Endodermal cell (in vitro differentiated cells): ENCODE data around the gene XIRP2. TPM values are rescaled to one million over a fixed set of nuclear protein-coding genes. Genes with fewer than 3 reads are reported as not detected.
A peak's percentile ranks its signal among the peaks of the same experiment; 100 is the strongest.

Source experiments
- DNase-seq: peaks from one replicate; pipeline ENCODE4 v3.0.0-alpha.2; 2017
- H3K27ac ChIP-seq: 2 replicates; pipeline ENCODE4 v1.5.1; 2013; ENCODE audit warnings: mild to moderate bottlenecking, low read depth, low read length, moderate library complexity
- H3K27me3 ChIP-seq: 2 replicates; pipeline ENCODE4 v1.6.1; 2013; ENCODE audit warnings: mild to moderate bottlenecking, low read length, moderate library complexity; ENCODE audit not compliant: insufficient read depth, control insufficient read depth, poor library complexity, severe bottlenecking
- H3K36me3 ChIP-seq: 2 replicates; pipeline ENCODE4 v1.7.0; 2013; ENCODE audit warnings: mild to moderate bottlenecking, low read length, moderate library complexity; ENCODE audit not compliant: control insufficient read depth, insufficient read depth
- H3K4me1 ChIP-seq: one replicate; pipeline ENCODE4 v1.7.0; 2013; ENCODE audit warnings: low read length; ENCODE audit not compliant: control insufficient read depth, insufficient read depth
- H3K4me3 ChIP-seq: 2 replicates; pipeline ENCODE4 v1.5.1; 2013; ENCODE audit warnings: mild to moderate bottlenecking, low read length, moderate library complexity
- H3K9ac ChIP-seq: 2 replicates; pipeline ENCODE4 v1.6.1; 2013; ENCODE audit warnings: mild to moderate bottlenecking, low read length, moderate library complexity; ENCODE audit not compliant: poor library complexity, severe bottlenecking; ENCODE audit errors: extremely low read depth
- H3K9me3 ChIP-seq: 2 replicates; pipeline ENCODE4 v1.6.1; 2013; ENCODE audit warnings: mild to moderate bottlenecking, low read length, moderate library complexity; ENCODE audit not compliant: control insufficient read depth
- H3K27ac Mint-ChIP-seq: 2 replicates; pipeline ENCODE4 v1.8.0; 2020; ENCODE audit warnings: mixed read lengths
- H3K27me3 Mint-ChIP-seq: 2 replicates; pipeline ENCODE4 v1.8.0; 2021; ENCODE audit warnings: mild to moderate bottlenecking, mixed read lengths; ENCODE audit not compliant: insufficient read depth
- H3K36me3 Mint-ChIP-seq: 2 replicates; pipeline ENCODE4 v1.8.0; 2020; ENCODE audit warnings: low read depth, mixed read lengths
- H3K4me1 Mint-ChIP-seq: 2 replicates; pipeline ENCODE4 v1.8.0; 2020; ENCODE audit warnings: mixed read lengths
- H3K4me3 Mint-ChIP-seq: 2 replicates; pipeline ENCODE4 v1.8.0; 2020; ENCODE audit warnings: mild to moderate bottlenecking, moderate library complexity, mixed read lengths
- H3K9me3 Mint-ChIP-seq: 2 replicates; pipeline ENCODE4 v1.8.0; 2020; ENCODE audit warnings: mild to moderate bottlenecking, mixed read lengths
- CTCF ChIP-seq: fragments of 200-600 bp; sonication (generic); conservative IDR thresholded peaks from 2 replicates; pipeline ENCODE4 v1.5.0; 2021; ENCODE audit warnings: antibody characterized with exemption, mild to moderate bottlenecking
- WGBS, 2 experiments: methylation state at CpG; one replicate each; pipeline versions ENCODE4 v1.1.5 to v1.1.7; 2013; ENCODE audit warnings: missing lambda C conversion rate in 2 of 2, mixed read lengths in 1 of 2; ENCODE audit not compliant: insufficient coverage in 1 of 2, insufficient read length in 1 of 2; 5-methylcytosine and 5-hydroxymethylcytosine counted together
- total RNA-seq, 2 donors: library from RNA; stranded (reverse); fragmentation: NEBNext Ultra II Directional in 1 of 2; extraction: Animal tissue kit (Norgen Biotek cat#: 25700) in 1 of 2; gene quantifications; 2 replicates in 1 of 2; 3 replicates in 1 of 2; pipeline ENCODE4 v1.2.1, GENCODE V29; 2021

Gene XIRP2
- total RNA-seq, 2 donors from 2014 or later, result not detected

- no peaks in the 10 kb centered on the region for H3K27me3 Mint-ChIP-seq
Measured at GRCh38 chr2:166961933-166962332, 73.7 kb downstream of the XIRP2 start.

GRCh38 chr2:166969486-166969885, 81.2 kb downstream of the XIRP2 start:
- Mint-ChIP-seq H3K4me3 (no peak overlapping the region), H3K36me3 (no peaks in the 10 kb centered on the region), H3K9me3 (no peaks in the 10 kb centered on the region), H3K4me1 (peaks cover 20% of the 10 kb centered on the region), H3K27ac (no peak overlapping the region), H3K27me3 (no peaks in the 10 kb centered on the region)
- Histone ChIP-seq H3K27ac (no peak overlapping the region), H3K4me1 (no peaks in the 10 kb centered on the region), H3K9ac (no peak overlapping the region), H3K27me3 (no peaks in the 10 kb centered on the region), H3K36me3 (no peaks in the 10 kb centered on the region), H3K4me3 (no peak overlapping the region), H3K9me3 (no peaks in the 10 kb centered on the region)
- no peak for TF ChIP-seq CTCF
- 92% methylated on average over 1 of the region's 2 CpGs; no CpG with 5 or more reads in 1 of the 2 experiments for WGBS, 2 experiments
- no peak for DNase-seq

More at GRCh38 chr2:166961933-166962332, 73.7 kb downstream of the XIRP2 start:
- Mint-ChIP-seq H3K36me3 (no peaks in the 10 kb centered on the region), H3K4me3 (no peak overlapping the region), H3K4me1 (no peaks in the 10 kb centered on the region), H3K27ac (no peak overlapping the region), H3K9me3 (no peaks in the 10 kb centered on the region)
- H3K36me3 ChIP-seq, result no peaks in the 10 kb centered on the region
- H3K9ac ChIP-seq, result no peak overlapping the region
- DNase-seq, result no peak
- no peaks in the 10 kb centered on the region for H3K9me3 ChIP-seq
- WGBS, 2 experiments, result 89 to 100% methylated on average over 1 of the region's 1 CpG
- no peaks in the 10 kb centered on the region for H3K4me1 ChIP-seq
- no peak overlapping the region for H3K4me3 ChIP-seq
- no peak overlapping the region for H3K27ac ChIP-seq
- TF ChIP-seq CTCF, result no peak
- H3K27me3 ChIP-seq, result no peaks in the 10 kb centered on the region

- Histone ChIP-seq H3K27me3 (no peaks in the 10 kb centered on the region), H3K9me3 (no peaks in the 10 kb centered on the region), H3K36me3 (no peaks in the 10 kb centered on the region), H3K27ac (no peak overlapping the region), H3K4me1 (no peaks in the 10 kb centered on the region), H3K9ac (no peak overlapping the region), H3K4me3 (no peak overlapping the region)
- Mint-ChIP-seq H3K36me3 (peaks cover 2% of the 10 kb centered on the region), H3K27me3 (no peaks in the 10 kb centered on the region), H3K27ac (peak overlapping the region; percentile 55), H3K4me1 (peaks cover 24% of the 10 kb centered on the region), H3K9me3 (peaks cover 2% of the 10 kb centered on the region), H3K4me3 (no peak overlapping the region)
- peak; percentile 48 for DNase-seq
- no peak for TF ChIP-seq CTCF
- WGBS, 2 experiments, result 83 to 100% methylated on average over 3 to 4 of the region's 4 CpGs
Measured at GRCh38 chr2:166972002-166972401, 83.7 kb downstream of the XIRP2 start.
